Measurements from ENCODE around the gene STRIP1.

STRIP1 gene

DNA sequence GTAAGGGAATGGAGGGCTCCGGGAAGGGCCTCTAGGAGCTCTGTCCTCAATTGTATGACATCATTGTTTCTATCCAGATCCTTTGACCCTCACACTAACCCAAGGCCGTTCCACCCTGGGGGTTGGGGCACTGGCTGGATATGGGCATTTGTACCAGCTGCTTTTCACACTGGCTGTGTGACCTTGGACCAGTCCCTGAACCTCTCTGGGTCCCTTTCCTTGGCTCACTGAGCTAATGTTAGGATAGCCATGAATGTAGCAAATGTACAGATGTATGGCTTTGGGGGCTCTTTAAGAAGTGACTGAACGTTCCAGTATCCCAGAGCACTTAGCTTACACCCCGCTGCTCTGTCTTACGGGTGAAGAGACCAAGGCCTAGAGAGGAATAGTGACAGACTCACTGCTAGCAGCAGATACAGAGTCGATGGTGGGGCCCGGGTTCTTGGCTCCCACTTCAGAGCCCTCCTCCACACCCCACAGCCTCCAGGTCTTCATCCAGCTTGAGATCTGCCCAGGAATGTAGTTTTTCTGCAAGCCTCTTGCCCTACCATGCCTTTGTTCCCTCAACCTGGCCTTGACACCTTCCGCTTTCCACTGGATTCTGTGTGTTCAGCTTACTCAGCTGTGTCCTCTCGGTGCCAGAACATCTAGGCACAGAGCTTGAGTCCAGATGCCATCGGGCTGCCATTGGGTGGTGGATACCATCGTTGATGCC is 63.2 kb downstream of the STRIP1 start:
- DNase-seq (ENCODE audit: low spot score): no peak

GRCh38 chr1:110098222-110099026 is 64.0 kb downstream of the STRIP1 start:
- no peak for DNase-seq (ENCODE audit: low spot score)

- no peak for DNase-seq (ENCODE audit: low spot score)
These were observed 65.9 kb downstream of the STRIP1 start for GRCh38 chr1:110100335-110100734.

DNA sequence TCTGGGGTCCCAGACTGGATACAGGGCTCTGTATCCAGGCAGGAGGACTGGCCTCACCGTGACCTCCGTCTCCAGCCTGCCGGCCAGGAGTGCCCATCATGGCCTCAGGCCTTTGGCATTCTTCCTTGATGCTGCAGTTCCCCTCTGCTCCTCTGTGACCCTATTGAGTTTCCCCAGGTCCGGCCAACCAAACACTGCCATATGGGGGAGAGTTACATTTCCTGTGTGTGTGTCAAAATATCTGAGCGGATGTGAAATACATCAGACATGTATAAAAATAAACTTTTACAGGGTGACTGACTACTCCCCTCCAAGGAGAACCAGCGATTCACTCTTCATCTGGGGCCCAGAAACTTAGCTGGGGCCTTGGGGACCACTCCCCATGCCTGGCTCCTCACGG is 67.7 kb downstream of the STRIP1 start:
- DNase-seq (ENCODE audit: low spot score): no peak

Data from kidney tubule cell (primary cell).